ENCODE measurements around the gene LSP1.

Gene LSP1

DNA sequence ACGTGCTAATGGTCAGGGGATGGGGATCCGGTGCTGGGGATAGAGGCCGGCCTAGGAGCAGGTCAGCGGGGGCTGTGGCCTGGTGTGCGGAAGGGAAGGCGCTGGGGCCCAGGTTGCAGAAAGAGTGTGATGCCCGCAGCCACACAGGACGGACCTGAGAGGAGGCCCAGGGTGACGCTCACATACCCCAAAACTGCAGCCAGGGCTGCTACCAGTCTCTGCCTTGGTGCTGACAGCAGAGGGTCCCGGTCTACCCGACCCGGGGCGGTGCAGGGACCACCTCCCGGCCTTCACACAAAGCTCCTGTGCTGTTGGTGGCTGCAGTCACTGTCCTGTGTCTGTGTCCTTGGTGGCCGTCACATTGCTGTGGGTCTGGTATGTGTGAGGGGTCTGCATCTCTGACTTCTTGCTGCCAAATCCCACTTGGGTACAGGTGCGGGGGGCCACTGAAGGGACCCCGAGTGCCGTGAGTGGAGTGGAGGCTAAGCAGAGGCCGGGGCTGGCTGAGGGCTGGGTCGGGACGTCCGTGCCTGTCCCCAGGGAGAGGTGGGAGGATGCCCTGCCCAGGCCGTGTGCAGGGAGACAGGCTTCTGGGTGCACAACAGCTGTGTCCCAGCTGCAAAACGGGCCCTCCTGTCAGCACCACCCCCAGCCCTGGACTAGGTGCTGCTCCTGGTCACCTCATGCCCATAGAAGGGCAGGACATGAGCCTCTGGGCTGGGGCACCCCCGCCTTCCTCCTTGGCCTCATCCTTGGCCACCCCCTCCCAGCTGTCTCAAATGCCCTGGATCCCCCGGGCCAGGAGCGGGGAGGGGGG is 1.5 kb downstream of the LSP1 start:
- no peak for DNase-seq
- TF ChIP-seq GATA1 (IDR thresholded peaks at IDR 0.05; ENCODE audit: low read depth, low read length) (no peak), POLR2A (IDR thresholded peaks at IDR 0.05; ENCODE audit: low read length) (no peak)

DNA sequence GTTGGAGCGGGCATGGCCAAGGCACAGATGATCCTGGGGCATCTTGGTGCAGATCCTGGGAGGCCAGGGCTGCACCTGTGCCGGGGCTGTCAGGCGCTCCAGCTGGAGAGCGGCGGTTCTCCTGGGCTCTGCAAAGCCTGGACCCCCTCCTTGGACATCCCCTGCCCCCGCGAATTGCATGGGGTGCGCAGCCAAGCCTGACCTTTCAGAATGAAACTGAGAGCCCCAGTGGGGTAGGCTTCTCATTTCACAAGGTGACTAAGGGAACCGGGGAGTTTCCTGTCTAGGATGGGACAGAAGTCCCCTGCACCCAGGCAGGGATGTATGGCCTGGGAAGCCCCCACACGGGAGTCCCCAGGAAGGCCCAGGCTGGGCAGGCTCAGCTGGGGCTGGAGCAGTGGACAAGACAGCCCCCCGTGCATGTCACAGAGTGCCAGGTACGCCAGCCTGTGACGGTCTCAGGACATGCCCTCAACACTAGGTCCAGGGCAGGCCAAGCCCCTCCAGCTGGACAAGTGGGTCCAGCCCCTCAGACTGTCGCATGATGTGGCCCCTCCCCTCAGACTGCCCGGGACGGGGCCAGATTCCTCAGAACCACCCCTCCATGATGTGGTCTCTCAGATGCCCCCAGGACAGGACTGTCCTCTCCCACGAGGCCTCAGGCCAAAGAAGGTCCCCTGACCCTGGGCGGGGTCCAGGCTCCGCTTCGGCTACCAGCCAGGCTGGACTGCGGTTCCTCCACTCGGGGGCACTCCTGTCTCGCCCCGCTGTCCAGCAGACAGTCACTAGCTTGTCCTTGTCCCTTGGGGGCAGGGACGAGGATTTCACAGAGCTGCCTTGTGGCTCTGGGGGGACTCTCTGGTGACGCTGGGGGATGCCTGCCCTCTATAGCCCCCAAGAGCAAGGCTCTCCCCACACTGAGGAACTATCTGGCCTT is 2.3 kb downstream of the LSP1 start:
- DNase-seq, result no peak
- no peak for TF ChIP-seq GATA1 (IDR thresholded peaks at IDR 0.05; ENCODE audit: low read depth, low read length)
- no peak for TF ChIP-seq POLR2A (IDR thresholded peaks at IDR 0.05; ENCODE audit: low read length)

DNA sequence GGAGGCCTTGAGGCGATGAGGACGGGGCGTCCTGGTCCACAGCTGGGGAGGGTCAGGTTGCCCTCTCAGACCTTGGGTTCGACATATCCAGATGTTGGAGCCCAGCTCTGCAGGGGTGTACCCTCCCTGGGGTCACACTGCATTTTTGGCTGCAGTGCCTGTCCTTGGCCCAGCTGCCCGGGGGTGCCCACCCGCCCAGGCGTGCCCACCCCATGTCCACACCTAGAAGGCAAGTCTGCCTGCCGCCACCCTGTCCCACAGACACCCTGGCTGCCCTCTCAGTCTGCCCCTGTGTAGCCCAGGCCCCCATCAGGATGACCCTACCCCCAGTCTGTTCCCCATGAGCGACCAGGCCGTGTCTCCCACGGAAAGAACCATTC is 3.0 kb downstream of the LSP1 start:
- DNase-seq, result no peak
- no peak for TF ChIP-seq POLR2A (IDR thresholded peaks at IDR 0.05; ENCODE audit: low read length)
- TF ChIP-seq GATA1 (IDR thresholded peaks at IDR 0.05; ENCODE audit: low read depth, low read length), result no peak

DNA sequence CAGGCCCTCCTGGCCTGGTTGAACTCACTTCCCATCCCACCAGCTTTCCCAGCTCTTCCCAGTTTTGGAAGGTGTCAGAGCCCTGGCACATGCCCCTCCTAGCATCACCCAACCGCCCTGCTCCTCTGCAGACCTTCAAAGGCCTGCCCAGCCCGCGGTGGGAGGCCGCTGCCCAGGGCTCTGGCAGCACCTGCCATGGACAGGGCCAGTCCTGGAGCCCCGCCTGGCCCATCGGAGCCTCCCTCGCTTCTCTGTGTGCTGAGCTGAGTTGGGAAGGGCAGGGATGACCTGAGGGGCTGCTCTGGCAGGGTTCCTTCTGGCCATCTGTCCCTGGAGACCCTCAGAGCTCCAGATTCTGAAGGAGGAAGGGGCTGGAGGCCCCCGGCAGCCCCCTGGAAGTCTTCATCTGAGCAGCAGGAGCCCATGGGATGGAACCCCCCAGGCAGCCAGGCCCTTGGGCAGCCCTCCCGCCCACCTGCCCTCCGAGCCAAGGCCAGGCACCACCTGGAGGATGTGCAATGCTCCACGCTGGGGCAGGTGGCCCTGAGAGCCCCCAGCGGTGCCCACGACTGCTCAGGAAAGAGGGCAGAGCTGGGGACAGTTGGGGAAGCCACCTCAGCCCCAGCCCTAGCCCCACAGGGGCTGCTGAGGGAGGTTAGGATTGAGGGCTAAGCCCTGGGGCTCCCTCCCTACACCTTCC is 3.6 kb downstream of the LSP1 start:
- no peak for DNase-seq
- TF ChIP-seq POLR2A (IDR thresholded peaks at IDR 0.05; ENCODE audit: low read length) (no peak), GATA1 (IDR thresholded peaks at IDR 0.05; ENCODE audit: low read depth, low read length) (no peak)

DNA sequence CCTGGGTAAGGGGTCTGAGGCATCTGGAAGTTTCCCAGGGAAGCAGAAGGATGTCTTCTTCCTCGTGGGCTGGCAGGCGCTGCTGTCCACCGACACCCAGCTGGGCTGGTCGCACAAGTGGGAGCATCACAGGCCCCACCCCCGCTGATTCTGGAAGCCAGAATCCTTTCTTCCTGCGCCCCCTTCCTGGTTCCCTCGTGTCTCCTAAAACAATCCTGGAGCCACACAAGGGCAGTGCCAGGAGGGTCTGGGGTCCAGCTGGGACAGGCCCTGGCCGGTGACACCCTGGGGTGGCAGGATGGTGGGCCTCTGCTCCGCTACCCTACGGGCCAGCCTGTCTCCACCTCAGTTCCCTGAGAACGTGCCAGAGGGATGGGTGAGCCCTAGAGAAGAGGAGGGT is 4.2 kb downstream of the LSP1 start:
- TF ChIP-seq POLR2A (IDR thresholded peaks at IDR 0.05; ENCODE audit: low read length), result no peak
- TF ChIP-seq GATA1 (IDR thresholded peaks at IDR 0.05; ENCODE audit: low read depth, low read length), result no peak

GRCh38 chr11:1858154-1858553 is 5.3 kb downstream of the LSP1 start:
- TF ChIP-seq GATA1 (IDR thresholded peaks at IDR 0.05; ENCODE audit: low read depth, low read length), result no peak
- TF ChIP-seq POLR2A (IDR thresholded peaks at IDR 0.05; ENCODE audit: low read length), result no peak
- DNase-seq, result no peak

More for the DNA sequence above, 4.2 kb downstream of the LSP1 start:
- DNase-seq, result no peak

- no peak for TF ChIP-seq POLR2A (IDR thresholded peaks at IDR 0.05; ENCODE audit: low read length)
- no peak for TF ChIP-seq GATA1 (IDR thresholded peaks at IDR 0.05; ENCODE audit: low read depth, low read length)
- DNase-seq, result no peak
These were observed 5.7 kb downstream of the LSP1 start for GRCh38 chr11:1858576-1858975.

GRCh38 chr11:1859004-1859403 is 6.1 kb downstream of the LSP1 start:
- no peak for DNase-seq
- TF ChIP-seq POLR2A (IDR thresholded peaks at IDR 0.05; ENCODE audit: low read length), result no peak
- no peak for TF ChIP-seq GATA1 (IDR thresholded peaks at IDR 0.05; ENCODE audit: low read depth, low read length)

GRCh38 chr11:1860108-1860507 is 7.2 kb downstream of the LSP1 start:
- no peak for TF ChIP-seq GATA1 (IDR thresholded peaks at IDR 0.05; ENCODE audit: low read depth, low read length)
- no peak for TF ChIP-seq POLR2A (IDR thresholded peaks at IDR 0.05; ENCODE audit: low read length)

GRCh38 chr11:1861435-1862411 is 8.8 kb downstream of the LSP1 start:
- TF ChIP-seq GATA1 (IDR thresholded peaks at IDR 0.05; ENCODE audit: low read depth, low read length), result no peak
- no peak for TF ChIP-seq POLR2A (IDR thresholded peaks at IDR 0.05; ENCODE audit: low read length)
- DNase-seq, result no peak

More at GRCh38 chr11:1860108-1860507, 7.2 kb downstream of the LSP1 start:
- no peak for DNase-seq

DNA sequence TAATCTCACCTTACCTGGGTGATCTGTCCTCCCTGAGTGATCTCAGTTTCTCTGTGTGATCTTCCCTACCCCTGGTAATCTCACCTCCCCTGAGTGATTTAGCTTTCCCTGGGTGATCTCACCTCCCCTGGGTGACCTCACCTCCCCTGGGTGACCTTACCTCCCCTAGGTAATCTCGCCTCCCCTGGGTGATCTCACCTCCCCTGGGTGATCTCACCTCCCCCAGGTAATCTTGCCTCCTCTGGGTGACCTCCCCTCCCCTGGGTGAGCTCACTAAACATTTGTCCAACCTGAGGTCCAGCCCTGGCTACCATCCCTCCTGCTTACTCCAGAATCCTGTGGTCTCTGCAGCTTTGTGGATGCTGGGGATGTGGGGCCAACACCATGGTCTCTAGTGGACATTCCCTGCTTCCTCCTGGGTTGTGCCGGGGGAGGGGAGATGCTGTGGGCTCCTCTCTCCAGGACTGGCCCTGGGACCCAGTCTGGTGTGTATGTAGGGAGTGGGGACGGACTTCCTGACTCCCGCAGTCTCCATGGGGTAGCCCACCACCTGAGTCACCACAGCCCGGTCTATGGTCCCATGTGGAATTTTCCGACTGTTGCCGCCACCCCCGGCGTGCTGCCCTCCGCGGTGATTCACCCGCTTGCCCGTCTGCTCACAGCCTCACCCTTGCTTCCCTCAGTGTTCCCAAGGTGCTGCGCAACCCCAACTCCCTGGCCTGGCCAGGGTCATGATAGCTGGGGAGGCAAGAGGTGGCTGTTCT is 9.9 kb downstream of the LSP1 start:
- DNase-seq, result no peak
- TF ChIP-seq GATA1 (IDR thresholded peaks at IDR 0.05; ENCODE audit: low read depth, low read length), result no peak
- TF ChIP-seq POLR2A (IDR thresholded peaks at IDR 0.05; ENCODE audit: low read length), result no peak
